HG02642 (cell line): ENCODE data around the gene FGF21.
"Not testable (repeated sequence)": the region's sequence is repeated elsewhere in the genome, so short reads cannot be mapped to it uniquely, and the experiment has no call there.

Experiments used
- ATAC-seq: cut with Tn5 transposase; IDR thresholded peaks from one replicate; pipeline ENCODE4 v1.9.1; 2021; ENCODE audit warnings: mild to moderate bottlenecking; ENCODE audit not compliant: unreplicated experiment, poor library complexity

Gene FGF21

GRCh38 chr19:48750771-48751504 lies 4.4 kb upstream of the FGF21 start:
- ATAC-seq: no peak

GRCh38 chr19:48751845-48752495 lies 3.4 kb upstream of the FGF21 start:
- ATAC-seq: no peak

DNA sequence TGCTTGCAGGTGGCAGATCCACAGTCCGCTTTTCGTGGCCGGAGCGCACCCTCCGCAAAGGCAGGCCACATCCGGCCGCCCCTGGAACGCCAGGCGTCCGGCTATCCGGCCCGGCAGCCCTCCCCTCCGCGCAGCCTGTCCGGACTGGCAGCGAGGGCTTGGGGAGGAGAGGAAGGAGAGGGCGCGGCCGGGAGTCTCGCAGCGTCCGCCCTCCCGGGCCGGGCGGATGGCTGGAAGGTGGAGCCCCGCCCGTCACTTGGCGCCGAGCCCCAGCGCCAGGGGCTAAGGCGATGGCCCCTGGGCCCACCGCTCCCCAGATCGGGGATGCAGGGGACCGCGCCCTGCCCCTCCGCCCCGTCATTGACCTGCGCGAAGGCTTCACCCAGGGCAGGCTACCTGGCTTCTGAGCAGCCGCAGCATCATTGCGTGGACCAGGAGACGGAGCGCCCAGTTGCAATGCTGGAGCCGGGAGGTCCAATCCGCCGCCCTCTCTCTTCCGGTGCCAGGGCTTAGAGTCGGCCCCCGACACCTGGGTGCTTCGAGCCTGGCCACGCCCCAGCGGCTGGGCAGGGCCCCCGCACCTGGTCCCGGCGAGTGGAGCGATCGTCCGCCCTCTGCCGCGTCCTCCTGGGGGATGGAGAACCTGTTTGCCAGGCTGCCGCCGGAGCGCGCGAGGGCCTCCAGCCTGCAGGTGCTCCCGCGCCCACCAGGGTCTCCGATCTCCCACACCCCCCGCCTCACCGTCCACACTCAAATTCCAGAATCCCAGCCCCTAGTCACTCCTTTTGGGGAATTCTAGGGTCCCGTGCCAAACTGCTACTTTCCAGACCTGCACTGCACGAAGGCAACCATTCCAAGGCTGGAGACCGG lies 2.6 kb upstream of the FGF21 start, which contains the start of gene FUT1:
Gene FUT1, minus strand, starts transcription at position 146 of the 870 bp plus-strand sequence. CDS start 1,360 bp downstream, outside the sequence.
- ATAC-seq: no peak

DNA sequence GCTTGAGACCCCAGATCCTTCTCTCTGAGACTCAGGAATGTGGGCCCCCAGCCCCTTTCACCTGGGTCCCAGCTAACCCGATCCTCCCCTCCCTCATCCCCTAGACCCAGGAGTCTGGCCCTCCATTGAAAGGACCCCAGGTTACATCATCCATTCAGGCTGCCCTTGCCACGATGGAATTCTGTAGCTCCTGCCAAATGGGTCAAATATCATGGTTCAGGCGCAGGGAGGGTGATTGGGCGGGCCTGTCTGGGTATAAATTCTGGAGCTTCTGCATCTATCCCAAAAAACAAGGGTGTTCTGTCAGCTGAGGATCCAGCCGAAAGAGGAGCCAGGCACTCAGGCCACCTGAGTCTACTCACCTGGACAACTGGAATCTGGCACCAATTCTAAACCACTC lies 463 bp downstream of the FGF21 start:
- no peak for ATAC-seq

GRCh38 chr19:48756212-48756611 lies 888 bp downstream of the FGF21 start:
- ATAC-seq: no peak

GRCh38 chr19:48756686-48757085 lies 1.4 kb downstream of the FGF21 start:
- no peak for ATAC-seq

- no peak for ATAC-seq
Measured at GRCh38 chr19:48757089-48757675, 1.9 kb downstream of the FGF21 start.

GRCh38 chr19:48757741-48758144 lies 2.4 kb downstream of the FGF21 start:
- ATAC-seq: no peak

DNA sequence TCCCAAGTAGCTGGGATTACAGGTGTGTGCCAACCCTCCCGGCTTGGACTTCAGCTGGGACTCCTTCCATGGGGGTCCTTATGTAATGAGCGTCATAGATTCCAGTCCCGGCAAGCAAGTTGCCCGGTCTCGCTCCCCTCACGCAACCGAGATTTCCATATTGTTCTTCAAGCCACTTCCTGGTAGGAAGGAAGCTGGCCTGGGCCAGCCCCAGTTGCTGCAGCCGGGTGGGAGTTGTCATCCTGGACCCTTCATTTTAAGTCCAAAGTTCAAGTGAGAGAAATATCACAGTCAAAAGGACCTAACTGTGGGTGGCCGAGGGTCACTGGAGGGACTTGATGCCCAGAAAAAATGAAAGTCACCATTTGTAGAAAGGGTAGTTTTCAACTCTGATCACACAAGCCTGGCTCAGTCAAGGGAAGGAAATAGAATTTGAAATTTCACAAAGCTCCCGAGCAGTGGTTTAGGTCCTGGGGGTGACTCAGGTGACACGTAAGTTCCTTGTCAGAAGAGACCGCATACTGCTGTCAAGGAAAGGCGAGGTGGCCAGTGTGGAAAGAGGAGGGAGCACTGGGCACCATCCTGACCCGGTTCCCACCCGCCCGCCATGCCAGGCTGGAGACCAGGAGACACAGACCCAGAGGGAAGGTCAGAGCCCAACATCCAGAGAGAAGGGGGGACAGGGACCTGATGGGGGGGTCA lies 5.3 kb downstream of the FGF21 start:
- ATAC-seq: no peak

- ATAC-seq: not testable (repeated sequence)
Measured at GRCh38 chr19:48765816-48766215, 10.5 kb downstream of the FGF21 start.

DNA sequence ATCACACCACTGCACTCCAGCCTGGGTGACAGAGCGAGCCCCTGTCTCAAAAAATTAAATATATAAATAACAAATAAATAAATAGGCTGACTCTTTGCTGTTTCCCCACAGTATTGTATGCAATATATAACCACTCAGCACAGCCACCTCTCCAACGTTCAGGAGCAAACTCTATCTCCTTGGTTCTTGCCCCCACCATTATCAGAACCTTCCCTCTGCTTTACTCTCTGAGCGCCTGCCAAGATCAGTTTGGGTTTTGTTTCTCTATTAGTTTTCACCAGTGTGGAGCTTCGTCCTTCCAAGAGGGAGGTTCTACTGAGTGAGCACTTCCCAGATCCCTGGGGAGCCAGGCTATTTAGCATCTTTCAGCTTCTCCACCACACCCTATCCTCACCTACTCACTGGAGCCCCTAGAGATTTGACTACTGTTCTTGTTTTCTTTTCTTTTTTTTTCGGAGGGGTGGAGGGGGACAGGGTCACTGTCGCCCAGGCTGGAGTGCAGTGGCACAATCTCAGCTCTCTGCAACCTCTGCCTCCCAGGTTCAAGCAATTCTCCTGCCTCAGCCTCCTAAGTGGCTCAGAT lies 12.9 kb downstream of the FGF21 start:
- ATAC-seq: not testable (repeated sequence)

GRCh38 chr19:48768994-48769713 lies 13.8 kb downstream of the FGF21 start:
- ATAC-seq: no peak

GRCh38 chr19:48770266-48770665 lies 14.9 kb downstream of the FGF21 start:
- ATAC-seq: no peak

DNA sequence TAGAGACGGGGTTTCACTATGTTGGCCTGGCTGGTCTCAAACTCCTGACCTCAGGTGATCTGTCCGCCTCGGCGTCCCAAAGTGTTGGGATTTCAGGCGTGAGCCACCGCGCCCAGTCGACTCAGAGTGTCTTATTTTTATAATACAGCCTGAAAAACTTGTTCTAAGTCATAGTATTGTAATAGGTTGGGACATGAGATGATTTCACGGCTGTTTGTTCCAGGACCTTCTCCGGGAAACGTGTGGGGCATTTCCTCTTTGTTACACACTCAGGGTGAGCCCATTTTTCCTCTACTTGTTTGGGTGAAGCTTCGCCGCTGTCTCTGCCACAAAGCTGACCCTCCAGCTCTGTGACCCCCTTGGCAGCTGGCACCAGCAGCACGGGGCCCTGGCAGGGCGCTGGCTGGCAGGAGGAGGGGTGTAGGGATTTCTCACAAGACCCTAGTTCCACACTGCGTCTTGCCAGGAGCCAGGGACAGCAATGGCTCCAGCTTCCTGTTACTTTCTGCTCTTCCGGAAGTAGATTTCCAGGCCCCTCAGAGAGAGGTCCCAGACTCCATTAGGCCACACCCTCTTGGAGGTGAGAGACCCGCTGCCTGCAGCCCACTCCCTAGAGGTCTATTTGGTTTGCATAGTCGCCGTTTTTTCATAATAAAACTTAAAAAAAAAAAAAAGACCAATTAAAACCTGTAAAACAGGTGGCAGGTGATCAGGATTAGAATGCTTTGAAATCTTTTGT lies 15.6 kb downstream of the FGF21 start:
- no peak for ATAC-seq

- no peak for ATAC-seq
Measured at GRCh38 chr19:48772503-48772953, 17.2 kb downstream of the FGF21 start.

DNA sequence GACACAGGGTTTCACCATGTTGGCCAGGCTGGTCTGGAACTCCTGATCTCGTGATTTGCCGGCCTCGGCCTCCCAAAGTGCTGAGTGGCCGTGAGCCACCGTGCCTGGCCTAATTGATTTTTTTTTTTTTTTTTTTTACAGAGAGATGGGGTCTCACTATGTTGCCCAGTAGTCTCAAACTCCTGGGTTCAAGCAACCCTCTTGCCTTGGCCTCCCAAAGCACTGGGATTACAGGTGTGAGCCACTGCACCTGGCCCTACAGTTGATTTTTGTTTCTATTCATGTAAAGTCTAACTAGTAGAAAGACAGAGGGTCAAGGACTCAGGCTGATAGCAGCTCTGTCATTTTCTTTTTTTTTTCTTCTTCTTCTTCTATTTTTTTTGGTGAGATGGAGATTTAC lies 21.8 kb downstream of the FGF21 start:
- no peak for ATAC-seq

GRCh38 chr19:48777720-48778119 lies 22.4 kb downstream of the FGF21 start:
- no peak for ATAC-seq

DNA sequence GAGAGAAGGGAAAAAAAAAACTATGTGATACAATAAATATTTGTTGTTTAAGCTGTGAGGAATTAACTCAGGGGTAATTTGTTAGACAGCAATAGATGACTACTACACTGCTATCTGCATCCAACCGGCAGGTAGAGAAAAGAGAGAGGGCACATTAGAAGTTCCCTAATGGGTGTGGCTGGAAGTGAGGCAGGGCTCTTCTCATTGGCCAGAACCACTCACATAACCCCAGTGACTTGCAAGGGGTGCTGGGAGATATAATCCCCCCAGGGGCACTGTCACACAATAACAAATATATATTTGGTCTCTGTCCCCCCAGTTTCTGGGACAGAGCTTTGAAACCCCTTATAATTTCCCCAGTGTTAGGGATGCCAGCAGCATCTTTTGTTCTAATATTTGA lies 24.3 kb downstream of the FGF21 start:
- no peak for ATAC-seq
